ENCODE measurements around the gene CTNNBIP1. TPM values are rescaled to one million over a fixed set of nuclear protein-coding genes. Genes with fewer than 3 reads are reported as not detected.

CTNNBIP1 gene
- total RNA-seq, 4 donors from 2014 or later: 17.0 to 27.2 (median 23.4) TPM

DNA sequence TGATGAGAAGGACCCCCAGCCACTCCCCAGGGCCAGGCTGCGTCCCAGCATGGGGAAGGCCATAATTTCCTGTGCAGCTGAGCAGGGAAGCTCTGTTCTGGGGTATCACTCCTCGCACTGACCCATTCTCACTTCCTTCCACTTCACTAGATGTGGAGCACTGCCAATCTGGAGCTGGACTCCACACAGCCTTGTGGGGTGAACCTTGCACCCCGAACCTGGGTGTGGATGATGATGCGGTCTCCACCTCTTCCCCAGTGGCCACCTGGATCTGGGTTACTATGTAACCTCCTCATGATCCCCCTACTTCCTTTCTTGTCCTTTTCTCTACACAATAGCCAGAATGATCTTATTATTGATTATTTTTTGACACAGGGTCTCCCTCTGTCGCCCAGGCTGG, 36.7 kb downstream of the CTNNBIP1 start:
- DNase-seq (ENCODE audit: extremely low spot score): no peak
- Histone ChIP-seq H3K9me3 (no peaks in the 10 kb centered on the region), H3K27me3 (no peaks in the 10 kb centered on the region), H3K4me3 (no peak overlapping the region), H3K4me1 (peaks cover 19 to 24% (median 21%) of the 10 kb centered on the region in 4 donors), H3K27ac (replicated peaks in 1 of 4) (no peak overlapping the region), H3K36me3 (peaks cover 4 to 38% (median 36%) of the 10 kb centered on the region in 4 donors)
- 78% methylated on average over 5 of the region's 5 CpGs for WGBS
- intact Hi-C loops (cut with DNase I): loop anchor here (10.0 kb wide), 1 partner anchor 271 kb away; no protein-coding TSS in a partner anchor
- no peak for TF ChIP-seq POLR2A (IDR thresholded peaks at IDR 0.05; ENCODE audit: low read depth)
- no peak for TF ChIP-seq POLR2AphosphoS5 (IDR thresholded peaks at IDR 0.05)
- TF ChIP-seq EP300 (IDR thresholded peaks at IDR 0.05): no peak
- TF ChIP-seq, protein P1, sequence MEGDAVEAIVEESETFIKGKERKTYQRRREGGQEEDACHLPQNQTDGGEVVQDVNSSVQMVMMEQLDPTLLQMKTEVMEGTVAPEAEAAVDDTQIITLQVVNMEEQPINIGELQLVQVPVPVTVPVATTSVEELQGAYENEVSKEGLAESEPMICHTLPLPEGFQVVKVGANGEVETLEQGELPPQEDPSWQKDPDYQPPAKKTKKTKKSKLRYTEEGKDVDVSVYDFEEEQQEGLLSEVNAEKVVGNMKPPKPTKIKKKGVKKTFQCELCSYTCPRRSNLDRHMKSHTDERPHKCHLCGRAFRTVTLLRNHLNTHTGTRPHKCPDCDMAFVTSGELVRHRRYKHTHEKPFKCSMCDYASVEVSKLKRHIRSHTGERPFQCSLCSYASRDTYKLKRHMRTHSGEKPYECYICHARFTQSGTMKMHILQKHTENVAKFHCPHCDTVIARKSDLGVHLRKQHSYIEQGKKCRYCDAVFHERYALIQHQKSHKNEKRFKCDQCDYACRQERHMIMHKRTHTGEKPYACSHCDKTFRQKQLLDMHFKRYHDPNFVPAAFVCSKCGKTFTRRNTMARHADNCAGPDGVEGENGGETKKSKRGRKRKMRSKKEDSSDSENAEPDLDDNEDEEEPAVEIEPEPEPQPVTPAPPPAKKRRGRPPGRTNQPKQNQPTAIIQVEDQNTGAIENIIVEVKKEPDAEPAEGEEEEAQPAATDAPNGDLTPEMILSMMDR (IDR thresholded peaks at IDR 0.05): no peak

DNA sequence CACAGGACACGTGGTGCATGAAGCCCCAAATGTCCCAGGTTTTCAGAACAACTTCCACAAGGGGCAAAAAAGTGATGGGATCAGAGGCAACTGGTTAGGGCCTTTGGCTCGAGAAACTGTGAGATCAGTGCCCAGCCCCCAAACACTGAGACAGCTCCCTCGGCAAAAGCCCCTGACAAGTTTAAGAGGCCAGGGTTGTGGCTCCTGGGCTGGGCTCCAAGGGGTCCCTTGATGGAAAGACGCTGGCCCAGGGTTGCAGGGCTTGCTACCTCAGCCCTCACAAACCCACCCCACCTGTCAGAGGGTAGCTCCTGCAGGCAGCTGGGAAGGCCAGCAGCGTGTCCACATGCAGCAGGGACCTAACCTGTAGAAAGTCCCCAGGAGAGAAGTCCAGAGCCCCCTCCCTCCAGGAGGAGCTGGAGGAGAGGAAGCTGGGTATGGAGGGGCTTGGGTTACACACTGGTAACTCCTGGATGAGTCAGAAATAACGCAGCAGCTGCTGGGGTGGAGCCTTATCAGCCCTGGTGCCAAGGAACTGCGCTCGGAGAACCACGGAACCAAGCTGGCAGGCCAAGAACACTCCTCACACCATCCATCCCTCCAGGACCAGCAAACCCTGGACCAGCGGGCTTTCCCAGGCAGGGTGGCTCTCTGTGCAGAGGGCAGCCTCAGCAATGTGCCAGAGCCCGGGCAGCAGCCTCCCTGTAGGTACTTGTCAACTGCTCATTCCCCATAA, 37.5 kb downstream of the CTNNBIP1 start:
- Histone ChIP-seq H3K27ac (replicated peaks in 1 of 4) (no peak overlapping the region), H3K4me1 (peaks cover 19 to 24% (median 22%) of the 10 kb centered on the region in 4 donors), H3K9me3 (no peaks in the 10 kb centered on the region), H3K27me3 (no peaks in the 10 kb centered on the region), H3K36me3 (peaks cover 4 to 45% (median 44%) of the 10 kb centered on the region in 4 donors), H3K4me3 (no peak overlapping the region)
- DNase-seq (ENCODE audit: extremely low spot score): no peak
- 91% methylated on average over 6 of the region's 11 CpGs for WGBS
- TF ChIP-seq POLR2AphosphoS5 (IDR thresholded peaks at IDR 0.05) (no peak), POLR2A (IDR thresholded peaks at IDR 0.05; ENCODE audit: low read depth) (no peak), EP300 (IDR thresholded peaks at IDR 0.05) (no peak)
- TF ChIP-seq, protein P1 (IDR thresholded peaks at IDR 0.05): no peak
- intact Hi-C loops (cut with DNase I): loop anchor here (10.0 kb wide), 1 partner anchor 272 kb away; no protein-coding TSS in a partner anchor

DNA sequence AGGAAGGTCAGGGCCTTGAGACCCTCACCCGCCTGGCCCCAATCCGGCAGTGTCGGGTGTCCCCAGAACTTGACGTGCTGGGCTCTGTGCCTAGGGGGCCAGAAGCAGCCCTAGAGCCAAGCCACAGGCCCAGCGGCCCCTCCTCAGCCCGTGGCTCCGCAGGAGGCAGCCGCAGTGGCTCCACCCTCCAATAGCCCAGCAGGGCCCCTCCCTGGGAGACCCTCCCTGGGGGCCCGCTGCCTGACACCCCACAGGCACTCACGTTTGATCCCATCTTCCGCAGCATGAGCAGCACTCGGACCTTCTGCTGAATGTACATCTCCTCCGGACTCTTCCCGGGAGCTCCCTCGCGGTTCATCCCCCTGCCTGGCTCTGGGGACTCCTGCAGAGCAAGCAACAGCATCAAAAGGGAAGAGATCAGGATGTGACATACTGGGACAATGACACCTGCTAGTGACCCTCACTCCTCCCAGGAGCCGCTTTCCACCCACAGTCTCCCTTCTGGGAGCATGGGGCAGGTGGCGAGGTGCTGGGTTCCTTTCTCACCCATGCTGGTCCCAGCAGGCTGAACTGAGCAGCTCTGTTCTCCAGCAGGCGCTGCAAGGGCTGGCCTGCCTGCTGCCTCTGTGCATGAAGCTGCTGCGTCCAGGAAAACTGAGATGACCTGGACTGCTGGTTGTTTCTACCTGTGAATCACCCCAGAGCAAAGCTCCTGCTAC, 38.2 kb downstream of the CTNNBIP1 start:
- Histone ChIP-seq H3K4me1 (peaks cover 18 to 30% (median 24%) of the 10 kb centered on the region in 4 donors), H3K36me3 (peaks cover 4 to 50% (median 44%) of the 10 kb centered on the region in 4 donors), H3K4me3 (no peak overlapping the region), H3K27ac (replicated peaks in 1 of 4) (no peak overlapping the region), H3K9me3 (no peaks in the 10 kb centered on the region), H3K27me3 (no peaks in the 10 kb centered on the region)
- 80% methylated on average over 9 of the region's 20 CpGs for WGBS
- TF ChIP-seq POLR2A (IDR thresholded peaks at IDR 0.05; ENCODE audit: low read depth) (no peak), EP300 (IDR thresholded peaks at IDR 0.05) (no peak), POLR2AphosphoS5 (IDR thresholded peaks at IDR 0.05) (no peak)
- TF ChIP-seq, protein P1 (IDR thresholded peaks at IDR 0.05): no peak
- DNase-seq (ENCODE audit: extremely low spot score): no peak
- intact Hi-C loops (cut with DNase I): loop anchor here (10.0 kb wide), 1 partner anchor 273 kb away; no protein-coding TSS in a partner anchor

DNA sequence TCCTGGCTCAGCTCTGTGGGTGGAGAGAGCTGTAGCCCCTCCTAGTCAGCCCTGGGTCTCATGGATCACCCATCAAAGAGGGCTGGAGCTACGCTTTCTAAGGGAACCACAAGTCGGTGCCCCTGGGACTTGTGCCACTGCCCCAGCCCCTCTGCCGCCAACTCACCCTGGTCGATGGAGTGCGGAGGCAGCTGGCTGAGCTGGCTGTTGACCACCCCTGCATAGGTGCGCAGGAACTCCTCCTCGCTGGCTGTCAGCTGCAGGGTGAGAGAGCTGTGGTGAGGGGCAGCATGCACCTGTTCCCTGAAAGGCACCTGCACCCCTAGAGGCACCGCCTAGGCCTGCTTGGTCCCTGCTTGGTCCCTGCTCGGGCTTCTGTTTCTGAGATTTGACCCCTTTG, 39.0 kb downstream of the CTNNBIP1 start:
- intact Hi-C loops (cut with DNase I): loop anchor here (10.0 kb wide), 1 partner anchor 274 kb away; no protein-coding TSS in a partner anchor
- H3K36me3 ChIP-seq: peaks cover 4 to 58% (median 48%) of the 10 kb centered on the region in 4 donors
- H3K27ac ChIP-seq (replicated peaks in 1 of 4): no peak overlapping the region
- H3K4me3 ChIP-seq: no peak overlapping the region
- H3K9me3 ChIP-seq: no peaks in the 10 kb centered on the region
- WGBS: 91% methylated on average over 6 of the region's 9 CpGs
- no peak for TF ChIP-seq POLR2AphosphoS5 (IDR thresholded peaks at IDR 0.05)
- TF ChIP-seq, protein P1 (IDR thresholded peaks at IDR 0.05): no peak
- TF ChIP-seq EP300 (IDR thresholded peaks at IDR 0.05): no peak
- no peak for TF ChIP-seq POLR2A (IDR thresholded peaks at IDR 0.05; ENCODE audit: low read depth)
- peaks cover 12 to 25% (median 20%) of the 10 kb centered on the region in 4 donors for H3K4me1 ChIP-seq
- no peaks in the 10 kb centered on the region for H3K27me3 ChIP-seq
- no peak for DNase-seq (ENCODE audit: extremely low spot score)

Data from esophagus muscularis mucosa (tissue), 4 donors.